ENCODE measurements around the gene HDLBP.

DNA sequence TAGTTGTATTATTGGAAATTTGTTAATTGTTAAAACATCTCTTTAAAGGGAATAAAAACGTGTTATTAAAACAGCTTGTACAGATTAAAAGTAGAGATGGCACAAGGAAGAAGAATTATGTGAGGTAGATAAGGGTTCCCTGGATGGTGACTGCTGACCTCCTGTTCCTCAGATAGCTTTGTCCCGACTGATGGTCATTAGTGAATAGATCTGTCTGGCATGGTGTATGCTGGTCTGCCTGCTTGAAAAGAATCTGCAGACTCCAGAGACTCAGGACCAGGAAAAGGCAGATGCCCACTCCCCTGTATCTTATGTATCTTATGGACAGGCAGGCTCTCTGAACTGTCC is 35.0 kb upstream of the HDLBP start:
- TF ChIP-seq, protein P1, sequence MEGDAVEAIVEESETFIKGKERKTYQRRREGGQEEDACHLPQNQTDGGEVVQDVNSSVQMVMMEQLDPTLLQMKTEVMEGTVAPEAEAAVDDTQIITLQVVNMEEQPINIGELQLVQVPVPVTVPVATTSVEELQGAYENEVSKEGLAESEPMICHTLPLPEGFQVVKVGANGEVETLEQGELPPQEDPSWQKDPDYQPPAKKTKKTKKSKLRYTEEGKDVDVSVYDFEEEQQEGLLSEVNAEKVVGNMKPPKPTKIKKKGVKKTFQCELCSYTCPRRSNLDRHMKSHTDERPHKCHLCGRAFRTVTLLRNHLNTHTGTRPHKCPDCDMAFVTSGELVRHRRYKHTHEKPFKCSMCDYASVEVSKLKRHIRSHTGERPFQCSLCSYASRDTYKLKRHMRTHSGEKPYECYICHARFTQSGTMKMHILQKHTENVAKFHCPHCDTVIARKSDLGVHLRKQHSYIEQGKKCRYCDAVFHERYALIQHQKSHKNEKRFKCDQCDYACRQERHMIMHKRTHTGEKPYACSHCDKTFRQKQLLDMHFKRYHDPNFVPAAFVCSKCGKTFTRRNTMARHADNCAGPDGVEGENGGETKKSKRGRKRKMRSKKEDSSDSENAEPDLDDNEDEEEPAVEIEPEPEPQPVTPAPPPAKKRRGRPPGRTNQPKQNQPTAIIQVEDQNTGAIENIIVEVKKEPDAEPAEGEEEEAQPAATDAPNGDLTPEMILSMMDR (IDR thresholded peaks at IDR 0.05; ENCODE audit: low read depth, low read length): no peak
- TF ChIP-seq EZH2phosphoT487 (IDR thresholded peaks at IDR 0.05; ENCODE audit: low read depth): no peak

Data from OCI-LY3 (cell line).